IPS DF 4.7 (cell line): ENCODE data around the gene JPH4.
"Not testable (repeated sequence)": the region's sequence is repeated elsewhere in the genome, so short reads cannot be mapped to it uniquely, and the experiment has no call there.

Experiments
- DNase-seq: peaks from one replicate; pipeline ENCODE4 v3.0.0-alpha.2; 2013; ENCODE audit warnings: low spot score; ENCODE audit errors: extremely low read depth

Gene JPH4

DNA sequence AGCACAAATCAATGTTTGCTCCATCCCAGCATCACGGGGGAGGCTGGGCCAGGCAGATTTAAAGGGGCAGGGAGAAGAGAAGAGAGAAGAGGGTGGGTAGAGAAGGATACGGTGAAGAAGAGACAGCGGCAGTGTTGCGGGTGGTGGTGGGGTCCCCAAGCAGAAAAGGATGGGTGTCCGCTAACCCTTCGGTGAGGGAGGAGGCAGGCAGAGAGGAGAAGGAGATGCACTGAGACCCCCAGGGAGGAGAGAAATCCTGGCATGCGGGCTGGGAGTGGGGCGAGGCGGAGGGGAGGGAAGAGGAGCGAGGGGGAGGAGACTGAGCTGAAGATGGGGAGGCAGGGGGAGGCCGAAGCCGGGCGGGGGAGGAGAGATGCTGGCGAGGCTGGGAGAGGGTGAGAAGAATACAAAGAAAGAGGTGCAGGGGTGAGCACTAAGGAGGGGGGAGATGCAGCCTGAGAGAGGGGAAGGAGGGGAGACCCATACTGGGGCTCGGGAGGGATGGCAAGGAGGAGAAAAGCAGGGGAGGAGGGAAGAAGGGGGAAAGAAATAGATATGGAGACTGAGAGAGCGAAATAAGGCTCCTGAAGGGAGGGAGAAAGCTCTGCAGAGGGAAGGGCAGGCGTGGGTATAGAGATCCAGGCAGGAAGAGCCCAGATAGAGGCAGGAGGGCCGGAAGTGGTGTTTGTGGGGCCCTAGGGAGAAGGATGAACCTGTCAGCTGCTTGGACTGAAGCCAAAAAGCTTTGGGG is at the start of gene JPH4:
JPH4 (minus strand) TSS at position 231 of the 751 bp plus-strand sequence. CDS start 1,337 bp downstream, outside the sequence.
- no peak for DNase-seq

- no peak for DNase-seq
Observed at GRCh38 chr14:23627961-23628360, 49.4 kb upstream of the JPH4 start.

- DNase-seq: no peak
Observed at GRCh38 chr14:23626946-23627345, 48.4 kb upstream of the JPH4 start.

- no peak for DNase-seq
Observed at GRCh38 chr14:23624830-23625404, 46.3 kb upstream of the JPH4 start.

DNA sequence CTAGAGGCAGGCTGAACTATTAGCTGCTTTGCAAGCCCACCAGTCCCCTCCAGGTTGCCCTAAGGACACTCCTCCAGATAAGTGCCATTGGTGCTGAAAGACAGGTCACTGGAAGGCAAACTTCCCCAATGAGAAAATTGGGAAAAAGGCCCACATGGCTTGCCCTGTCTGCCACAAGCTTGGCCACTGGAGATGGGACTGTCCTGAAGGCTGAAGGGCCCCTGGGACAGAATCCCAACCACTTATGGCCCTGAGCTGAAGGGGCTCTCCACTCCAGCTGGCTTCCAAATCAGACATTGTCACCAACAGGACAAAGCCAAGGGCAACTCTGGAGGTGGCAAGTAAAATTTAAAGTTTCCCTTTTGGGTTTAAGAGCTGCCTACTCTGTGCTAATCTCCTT is 45.4 kb upstream of the JPH4 start:
- DNase-seq: no peak

- DNase-seq: no peak
Observed at GRCh38 chr14:23622990-23623389, 44.4 kb upstream of the JPH4 start.

DNA sequence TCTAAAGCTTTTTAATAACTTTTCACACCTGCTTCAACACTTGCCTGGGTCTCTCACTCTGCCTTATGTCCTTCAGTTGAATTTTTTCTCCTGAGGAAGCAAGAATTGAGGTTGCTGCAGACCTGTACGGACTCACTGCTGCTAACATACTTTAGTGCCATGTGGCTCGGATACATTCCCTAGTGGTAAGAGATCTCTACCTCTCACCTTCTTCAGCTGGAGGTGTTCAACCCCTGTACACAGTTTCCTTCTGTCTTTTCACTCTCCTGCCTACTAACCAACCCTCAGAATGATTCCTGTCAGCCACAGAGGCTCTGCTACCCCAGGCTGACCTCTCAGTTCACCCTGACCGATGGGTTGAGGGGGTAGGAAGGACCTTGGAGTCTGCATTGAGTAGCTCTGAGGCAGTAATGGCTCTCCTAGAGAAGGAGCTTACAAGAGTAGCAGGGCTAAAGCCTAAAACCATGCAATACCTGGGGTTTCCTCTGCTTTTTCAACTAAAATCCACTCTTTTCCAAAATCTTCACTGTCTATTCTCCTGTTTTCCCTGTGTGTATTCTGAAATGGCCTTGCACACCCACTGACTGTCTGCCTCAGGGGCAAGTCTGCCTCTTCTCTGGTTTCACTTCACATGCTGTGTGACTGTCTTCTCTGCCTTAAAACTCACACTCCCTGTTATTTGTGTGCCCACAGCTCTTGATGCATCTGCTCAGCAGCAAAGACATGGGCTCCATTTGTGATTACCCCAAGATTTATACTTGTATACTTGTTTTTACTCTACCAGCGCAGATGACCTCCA is 43.5 kb upstream of the JPH4 start:
- DNase-seq: no peak

DNA sequence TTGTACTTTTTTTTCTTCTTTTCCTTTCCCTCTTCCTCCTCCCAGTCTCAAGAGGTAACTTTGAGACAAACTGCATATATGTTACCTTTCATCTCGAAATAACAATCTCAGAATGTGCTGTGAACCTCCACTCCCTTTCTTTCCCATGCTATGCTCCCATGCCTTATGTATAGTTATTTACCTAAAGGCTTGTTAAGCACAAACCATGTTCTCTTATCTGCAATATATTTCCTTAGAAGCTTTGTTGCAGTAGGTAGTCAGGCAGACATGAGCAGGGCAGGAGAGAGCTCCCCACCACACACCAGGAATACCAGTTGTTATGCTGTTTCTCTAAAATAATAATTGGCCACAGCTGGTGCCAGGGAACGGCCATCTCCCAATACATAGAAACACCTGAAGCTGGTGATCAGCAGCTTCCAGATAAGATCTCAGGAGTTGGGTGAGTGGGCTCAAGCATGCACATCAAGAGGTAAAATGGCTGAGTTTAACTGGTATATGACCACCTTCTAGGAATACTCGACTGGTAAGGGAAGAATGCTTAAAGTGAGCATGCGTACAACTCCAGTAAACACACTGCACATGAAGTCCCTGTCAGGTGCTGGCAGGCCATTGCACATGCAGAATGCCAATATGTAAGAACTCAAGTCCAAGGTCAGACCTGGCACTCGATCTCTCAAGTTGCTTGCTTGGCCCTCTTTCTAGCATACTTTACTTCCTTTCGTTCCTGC is 42.8 kb upstream of the JPH4 start:
- no peak for DNase-seq

- DNase-seq: no peak
Observed at GRCh38 chr14:23620177-23620702, 41.6 kb upstream of the JPH4 start.

- no peak for DNase-seq
Observed at GRCh38 chr14:23618415-23618988, 39.9 kb upstream of the JPH4 start.

GRCh38 chr14:23617539-23617938 is 38.9 kb upstream of the JPH4 start:
- DNase-seq: no peak

DNA sequence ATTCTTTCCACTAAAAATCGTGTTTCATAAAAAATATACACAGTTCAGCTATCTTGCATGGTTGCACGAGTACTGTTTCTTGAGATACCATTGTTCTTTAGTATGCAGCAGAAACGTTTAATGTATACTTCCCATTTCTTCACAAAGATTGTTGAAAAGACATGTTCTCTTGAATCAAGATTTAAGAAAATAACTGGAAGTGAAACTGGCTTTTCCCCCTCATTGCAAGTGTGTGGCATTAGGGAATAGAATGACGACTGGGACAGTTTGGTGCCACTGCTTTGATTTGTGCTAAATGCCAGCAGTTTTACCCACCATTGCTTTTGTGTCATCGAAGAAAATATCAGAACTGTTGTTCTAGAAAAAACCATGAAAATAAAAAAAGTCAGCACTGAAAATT is 37.3 kb upstream of the JPH4 start:
- DNase-seq: no peak

DNA sequence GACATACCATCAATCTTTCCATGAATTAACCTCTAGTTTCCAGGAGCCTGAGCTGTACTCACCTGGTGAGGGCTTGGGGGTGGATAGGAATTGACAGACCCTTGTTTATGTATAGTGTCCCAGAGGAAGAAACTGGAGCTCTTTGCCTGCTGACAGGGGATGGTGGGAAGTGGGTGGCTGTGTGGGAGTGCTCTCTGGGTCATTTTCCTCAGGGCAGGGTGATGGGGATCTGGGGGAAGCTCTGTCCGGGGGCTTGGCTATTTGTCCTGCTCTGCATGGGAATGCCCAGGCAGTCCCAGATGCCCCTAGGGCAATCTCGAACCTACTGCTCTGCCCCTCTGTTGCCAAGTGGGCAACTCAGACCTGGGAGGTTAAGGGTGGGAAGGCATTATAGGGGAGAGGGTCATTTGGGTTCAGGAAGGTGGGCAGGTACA is 35.8 kb upstream of the JPH4 start:
- no peak for DNase-seq

DNA sequence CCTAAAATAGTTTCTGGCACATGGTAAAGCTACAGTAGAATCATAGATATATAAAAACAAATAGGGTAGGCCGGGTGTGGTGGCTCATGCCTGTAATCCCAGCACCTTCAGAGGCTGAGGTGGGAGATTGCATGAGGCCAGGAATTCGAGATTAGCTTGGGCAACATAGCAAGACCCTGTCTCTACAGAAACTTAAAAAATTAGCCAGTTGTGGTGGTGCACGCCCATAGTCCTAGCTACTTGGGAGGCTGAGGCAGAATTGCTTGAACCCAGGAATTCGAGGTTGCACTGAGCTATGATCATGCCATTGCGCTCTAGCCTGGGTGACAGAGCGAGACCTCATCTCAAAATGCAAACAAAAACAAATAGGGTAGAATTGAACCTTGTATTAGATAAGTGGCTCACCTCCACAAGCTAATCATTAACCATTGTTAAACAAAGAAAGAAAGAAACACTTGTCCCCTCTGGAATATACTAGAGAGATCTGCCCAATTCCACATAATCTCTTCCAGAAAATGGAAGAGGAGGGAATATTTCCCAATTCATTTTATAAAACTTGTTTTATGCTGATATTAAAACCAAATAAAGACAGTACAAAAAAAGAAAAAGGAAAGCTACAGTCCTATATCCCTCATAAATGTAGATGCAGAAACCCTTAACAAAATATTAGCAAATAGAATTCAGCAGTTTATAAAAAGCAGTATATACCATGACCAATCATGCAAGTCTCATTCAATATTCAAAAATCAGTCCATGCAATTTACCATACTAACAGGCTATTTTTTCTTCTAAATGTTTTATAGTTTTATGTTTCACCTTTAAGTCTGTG is 34.9 kb upstream of the JPH4 start:
- no peak for DNase-seq

GRCh38 chr14:23612802-23613201 is 34.2 kb upstream of the JPH4 start:
- DNase-seq: no peak

- DNase-seq: no peak
Observed at GRCh38 chr14:23612354-23612732, 33.8 kb upstream of the JPH4 start.

DNA sequence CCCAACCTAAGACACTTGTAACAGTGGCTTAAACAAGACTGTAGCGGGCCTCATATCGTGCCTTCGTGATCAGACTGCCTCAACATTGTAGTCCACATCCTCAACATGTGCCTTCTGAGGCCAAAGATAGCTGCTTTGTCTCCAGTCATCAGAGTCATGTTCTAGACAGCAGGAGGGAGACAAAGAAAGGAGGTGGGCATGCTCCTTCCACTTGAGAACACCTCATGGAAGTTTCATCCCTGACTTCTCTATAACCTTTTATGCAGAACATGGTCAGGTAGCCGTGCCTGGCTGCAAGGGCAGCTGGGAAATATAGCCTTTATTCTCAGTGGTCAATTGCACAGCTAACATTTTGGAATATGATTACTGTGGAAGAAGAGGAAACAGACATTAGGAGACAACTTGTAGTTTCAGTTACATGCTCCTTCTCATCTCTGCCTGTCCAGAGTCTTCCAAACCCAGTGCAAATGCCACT is 32.3 kb upstream of the JPH4 start:
- DNase-seq: no peak

GRCh38 chr14:23610090-23610814 is 31.7 kb upstream of the JPH4 start:
- no peak for DNase-seq

- DNase-seq: not testable (repeated sequence)
Observed at GRCh38 chr14:23609411-23610089, 31.0 kb upstream of the JPH4 start.
